Mammary epithelial cell (primary cell): ENCODE measurements around the gene FOXM1.

Experiments used
- EZH2 ChIP-seq: IDR thresholded peaks from 2 replicates; pipeline ENCODE4 v1.6.1; 2012; ENCODE audit warnings: low read length, inconsistent platforms, borderline replicate concordance
- TF ChIP-seq, protein P1 (sequence below), 2 donors: IDR thresholded peaks in 1 of 2; conservative IDR thresholded peaks in 1 of 2; 2 replicates each; pipeline ENCODE4 v1.5.1; 2011 to 2012; ENCODE audit warnings: inconsistent platforms in 2 of 2, low read length in 2 of 2, mild to moderate bottlenecking in 2 of 2, control low read depth in 1 of 2, low read depth in 1 of 2; ENCODE audit not compliant: insufficient read depth in 1 of 2; ENCODE audit errors: extremely low read depth in 1 of 2

DNA sequence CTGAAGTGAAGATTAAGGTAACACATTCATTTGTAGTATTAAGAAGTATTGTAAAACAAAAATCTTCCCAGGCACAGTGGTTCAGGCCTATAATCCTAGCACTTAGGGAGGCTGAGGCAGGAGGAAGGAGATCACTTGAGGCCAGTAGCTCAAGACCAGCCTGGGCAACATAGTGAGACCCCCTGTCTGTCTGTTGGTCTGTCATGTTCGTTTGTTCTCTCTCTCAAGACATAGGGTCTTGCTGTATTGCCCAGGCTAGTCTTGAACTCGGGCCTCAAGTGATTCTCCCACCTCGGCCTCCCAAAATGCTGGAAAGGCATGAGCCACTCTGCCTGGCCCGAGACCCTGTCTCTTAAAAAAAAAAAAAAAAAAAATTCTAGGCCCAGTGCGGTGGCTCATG, 20.4 kb upstream of the FOXM1 start:
- TF ChIP-seq EZH2, result no peak
- TF ChIP-seq, protein P1, sequence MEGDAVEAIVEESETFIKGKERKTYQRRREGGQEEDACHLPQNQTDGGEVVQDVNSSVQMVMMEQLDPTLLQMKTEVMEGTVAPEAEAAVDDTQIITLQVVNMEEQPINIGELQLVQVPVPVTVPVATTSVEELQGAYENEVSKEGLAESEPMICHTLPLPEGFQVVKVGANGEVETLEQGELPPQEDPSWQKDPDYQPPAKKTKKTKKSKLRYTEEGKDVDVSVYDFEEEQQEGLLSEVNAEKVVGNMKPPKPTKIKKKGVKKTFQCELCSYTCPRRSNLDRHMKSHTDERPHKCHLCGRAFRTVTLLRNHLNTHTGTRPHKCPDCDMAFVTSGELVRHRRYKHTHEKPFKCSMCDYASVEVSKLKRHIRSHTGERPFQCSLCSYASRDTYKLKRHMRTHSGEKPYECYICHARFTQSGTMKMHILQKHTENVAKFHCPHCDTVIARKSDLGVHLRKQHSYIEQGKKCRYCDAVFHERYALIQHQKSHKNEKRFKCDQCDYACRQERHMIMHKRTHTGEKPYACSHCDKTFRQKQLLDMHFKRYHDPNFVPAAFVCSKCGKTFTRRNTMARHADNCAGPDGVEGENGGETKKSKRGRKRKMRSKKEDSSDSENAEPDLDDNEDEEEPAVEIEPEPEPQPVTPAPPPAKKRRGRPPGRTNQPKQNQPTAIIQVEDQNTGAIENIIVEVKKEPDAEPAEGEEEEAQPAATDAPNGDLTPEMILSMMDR (conservative IDR thresholded peaks at IDR 0.05 in 1 of 2, IDR thresholded peaks at IDR 0.05 in 1 of 2; ENCODE audit: extremely low read depth in 1 of 2, insufficient read depth in 1 of 2, low read depth in 1 of 2, low read length in 2 of 2), result no peak
